SJSA1 (cell line): ENCODE data around the gene MYH10. TPM values are rescaled to one million over a fixed set of nuclear protein-coding genes. Genes with fewer than 3 reads are reported as not detected.
A peak's percentile ranks its signal among the peaks of the same experiment; 100 is the strongest.

Experiments
- DNase-seq, 2 experiments: peaks; one replicate each; pipeline ENCODE4 v3.0.0-alpha.2; 2015 to 2020; ENCODE audit warnings: low spot score in 2 of 2, low read depth in 1 of 2
- H3K27ac ChIP-seq: fragments of 250-450 bp; sonication (Bioruptor Pico); 2 replicates; pipeline ENCODE4 v1.5.1; 2020; ENCODE audit warnings: mild to moderate bottlenecking, moderate library complexity
- H3K27me3 ChIP-seq: fragments of 250-450 bp; sonication (Bioruptor Pico); replicated peaks from 2 replicates; pipeline ENCODE4 v1.5.1; 2020; ENCODE audit warnings: mild to moderate bottlenecking, moderate library complexity
- H3K36me3 ChIP-seq: fragments of 250-450 bp; sonication (Bioruptor Pico); 2 replicates; pipeline ENCODE4 v1.5.1; 2020; ENCODE audit warnings: mild to moderate bottlenecking
- H3K4me1 ChIP-seq: fragments of 250-450 bp; sonication (Bioruptor Pico); replicated peaks from 2 replicates; pipeline ENCODE4 v1.6.1; 2021; ENCODE audit warnings: mild to moderate bottlenecking
- H3K4me3 ChIP-seq: fragments of 250-450 bp; sonication (Bioruptor Pico); 2 replicates; pipeline ENCODE4 v1.5.1; 2020; ENCODE audit warnings: mild to moderate bottlenecking
- H3K9me3 ChIP-seq: fragments of 250-450 bp; sonication (Bioruptor Pico); replicated peaks from 2 replicates; pipeline ENCODE4 v1.5.1; 2020; ENCODE audit warnings: mild to moderate bottlenecking
- total RNA-seq: library from RNA; depleted of rRNA; stranded (reverse); fragments of >200 nt; shearing (Covaris generic); gene quantifications from 2 replicates; pipeline ENCODE4 v1.2.3, GENCODE V29; 2014

The MYH10 gene
- total RNA-seq, 1 experiment from 2014 or later: 122 TPM

DNA sequence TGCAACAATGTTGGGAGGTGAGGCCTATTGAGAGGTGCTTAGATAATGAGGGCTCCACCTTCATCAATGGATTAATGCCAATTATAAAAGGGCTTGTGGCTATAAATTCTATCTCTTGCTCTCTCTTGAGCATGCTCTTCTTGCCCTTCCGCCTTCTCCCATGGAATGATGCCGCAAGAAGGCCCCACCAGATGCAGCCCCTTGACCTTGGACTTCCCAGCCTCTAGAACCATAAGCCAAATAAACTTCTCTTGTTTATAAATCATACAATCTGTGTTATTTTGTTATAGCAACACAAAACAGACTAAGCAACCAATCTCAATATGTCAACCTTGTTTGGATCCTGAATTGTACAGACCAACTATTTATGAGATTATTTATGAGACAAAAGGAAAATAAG lies 20.0 kb downstream of the MYH10 start:
- H3K27ac ChIP-seq: peak overlapping the region; percentile 65
- H3K4me1 ChIP-seq: peaks cover 73% of the 10 kb centered on the region
- no peak for DNase-seq
- no peaks in the 10 kb centered on the region for H3K27me3 ChIP-seq
- H3K4me3 ChIP-seq: no peak overlapping the region
- no peaks in the 10 kb centered on the region for H3K9me3 ChIP-seq
- no peaks in the 10 kb centered on the region for H3K36me3 ChIP-seq

DNA sequence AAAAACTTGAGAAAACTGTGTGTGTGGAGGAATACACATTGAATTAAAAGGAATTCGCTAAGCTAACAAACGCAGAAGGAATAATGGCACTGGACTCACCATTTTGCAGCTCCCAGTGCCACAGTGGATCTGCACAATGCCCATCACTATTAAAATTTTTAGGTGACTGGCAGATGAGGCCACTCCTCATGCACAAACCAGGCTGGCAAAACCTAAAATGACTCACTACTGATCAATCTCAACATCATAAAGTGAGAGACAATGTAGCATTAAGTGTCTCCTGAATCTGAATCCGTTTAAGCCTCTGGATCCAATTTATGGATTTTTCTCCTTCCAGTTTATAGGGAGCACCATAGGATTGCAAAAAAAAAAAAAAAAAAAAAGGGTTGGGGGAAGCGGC lies 20.6 kb downstream of the MYH10 start:
- H3K36me3 ChIP-seq: no peaks in the 10 kb centered on the region
- H3K4me3 ChIP-seq: no peak overlapping the region
- DNase-seq: no peak

GRCh38 chr17:8608001-8608400 lies 22.5 kb downstream of the MYH10 start:
- Histone ChIP-seq H3K27ac (peak overlapping the region; percentile 60), H3K36me3 (no peaks in the 10 kb centered on the region; the same call in 1 of the 2 replicates), H3K27me3 (no peaks in the 10 kb centered on the region), H3K4me1 (peaks cover 55% of the 10 kb centered on the region), H3K9me3 (no peaks in the 10 kb centered on the region), H3K4me3 (no peak overlapping the region)
- DNase-seq: peak in 1 of 2 experiments; percentile 61

More for the DNA sequence above, 20.6 kb downstream of the MYH10 start:
- H3K4me1 ChIP-seq: peaks cover 72% of the 10 kb centered on the region
- no peaks in the 10 kb centered on the region for H3K9me3 ChIP-seq
- H3K27ac ChIP-seq: no peak overlapping the region
- no peaks in the 10 kb centered on the region for H3K27me3 ChIP-seq

- no peak overlapping the region for H3K4me3 ChIP-seq
- no peaks in the 10 kb centered on the region for H3K9me3 ChIP-seq
- no peak for DNase-seq
- H3K27ac ChIP-seq: peak overlapping the region; percentile 3; the same call in 1 of the 2 replicates
- peaks cover 47% of the 10 kb centered on the region for H3K4me1 ChIP-seq
- H3K36me3 ChIP-seq: peaks cover 2% of the 10 kb centered on the region; the same call in 1 of the 2 replicates
- H3K27me3 ChIP-seq: no peaks in the 10 kb centered on the region
Observed at GRCh38 chr17:8606401-8606800, 24.1 kb downstream of the MYH10 start.

GRCh38 chr17:8602679-8603078 lies 27.8 kb downstream of the MYH10 start:
- Histone ChIP-seq H3K27me3 (no peaks in the 10 kb centered on the region), H3K4me1 (peaks cover 23% of the 10 kb centered on the region), H3K36me3 (peaks cover 31% of the 10 kb centered on the region), H3K9me3 (no peaks in the 10 kb centered on the region), H3K4me3 (no peak overlapping the region), H3K27ac (no peak overlapping the region)
- no peak for DNase-seq

DNA sequence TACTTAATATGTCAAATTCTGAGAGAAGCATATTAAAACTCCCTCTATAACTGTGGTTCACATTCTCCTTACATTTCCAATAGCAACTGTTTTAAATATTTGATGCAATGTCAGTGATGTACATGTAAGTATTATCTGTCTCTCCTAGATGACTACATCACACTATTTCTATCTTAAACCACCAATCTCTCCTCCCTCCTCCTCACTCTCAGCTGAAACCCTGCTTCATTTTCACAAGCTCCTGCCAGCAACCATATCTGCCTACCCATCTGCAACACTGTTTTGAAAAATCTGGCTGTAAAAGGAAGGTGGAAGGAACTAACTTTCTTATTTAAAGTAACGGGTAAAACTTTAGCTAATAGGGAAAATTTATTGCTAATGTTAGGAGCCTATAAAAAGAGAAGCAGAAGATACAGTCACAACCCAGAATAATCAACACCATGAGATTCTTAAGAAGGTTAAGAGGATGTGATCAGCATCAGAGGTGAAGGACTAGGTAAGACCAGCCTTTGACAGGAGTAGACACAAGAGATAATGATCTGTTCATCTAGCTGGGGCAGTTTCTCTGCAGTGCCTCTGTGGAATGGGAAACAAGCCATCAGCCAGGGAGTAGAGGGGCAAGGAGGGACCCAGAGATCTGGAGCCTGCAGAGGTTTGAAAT lies 31.0 kb downstream of the MYH10 start:
- no peak overlapping the region for H3K4me3 ChIP-seq
- H3K4me1 ChIP-seq: peaks cover 6% of the 10 kb centered on the region; the same call in 1 of the 2 replicates
- DNase-seq: no peak
- H3K27ac ChIP-seq: no peak overlapping the region
- peaks cover 36% of the 10 kb centered on the region for H3K36me3 ChIP-seq
- H3K9me3 ChIP-seq: no peaks in the 10 kb centered on the region
- no peaks in the 10 kb centered on the region for H3K27me3 ChIP-seq

GRCh38 chr17:8598913-8599312 lies 31.6 kb downstream of the MYH10 start:
- no peak for DNase-seq
- Histone ChIP-seq H3K27me3 (no peaks in the 10 kb centered on the region), H3K4me1 (peaks cover 6% of the 10 kb centered on the region; the same call in 1 of the 2 replicates), H3K4me3 (no peak overlapping the region), H3K27ac (no peak overlapping the region), H3K9me3 (no peaks in the 10 kb centered on the region), H3K36me3 (peaks cover 36% of the 10 kb centered on the region)

GRCh38 chr17:8593830-8594229 lies 36.7 kb downstream of the MYH10 start:
- no peak overlapping the region for H3K4me3 ChIP-seq
- H3K9me3 ChIP-seq: 0 out of 2 replicates have a peak, but pooled peaks cover 3% of the 10 kb centered on the region
- H3K36me3 ChIP-seq: peaks cover 13% of the 10 kb centered on the region
- no peaks in the 10 kb centered on the region for H3K27me3 ChIP-seq
- no peak overlapping the region for H3K27ac ChIP-seq
- DNase-seq: no peak
- no peaks in the 10 kb centered on the region for H3K4me1 ChIP-seq

DNA sequence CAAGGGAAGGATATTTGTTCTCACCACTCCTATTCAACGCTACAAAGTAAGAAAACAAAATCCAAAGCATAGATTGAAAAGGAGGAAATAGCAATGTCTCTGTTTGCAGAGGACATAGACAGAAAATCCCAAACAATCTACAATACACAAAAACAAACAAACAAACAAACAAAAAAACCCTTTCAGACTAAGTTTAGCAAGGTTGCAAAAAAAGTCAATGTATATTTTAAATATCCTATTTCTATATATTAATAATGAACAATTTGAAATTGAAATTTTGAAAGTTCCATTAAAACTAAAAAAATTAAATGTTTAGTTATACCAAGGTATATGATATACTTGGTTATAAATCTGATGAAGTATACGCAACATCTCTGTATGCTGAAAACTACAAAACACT lies 37.2 kb downstream of the MYH10 start:
- no peak for DNase-seq
- no peak overlapping the region for H3K27ac ChIP-seq
- no peaks in the 10 kb centered on the region for H3K4me1 ChIP-seq
- 0 out of 2 replicates have a peak, but pooled peaks cover 3% of the 10 kb centered on the region for H3K9me3 ChIP-seq
- H3K36me3 ChIP-seq: peaks cover 19% of the 10 kb centered on the region
- no peak overlapping the region for H3K4me3 ChIP-seq
- no peaks in the 10 kb centered on the region for H3K27me3 ChIP-seq

GRCh38 chr17:8588877-8589554 lies 41.5 kb downstream of the MYH10 start:
- no peak overlapping the region for H3K4me3 ChIP-seq
- H3K27ac ChIP-seq: no peak overlapping the region
- no peaks in the 10 kb centered on the region for H3K4me1 ChIP-seq
- H3K9me3 ChIP-seq: 0 out of 2 replicates have a peak, but pooled peaks cover 3% of the 10 kb centered on the region
- no peaks in the 10 kb centered on the region for H3K27me3 ChIP-seq
- H3K36me3 ChIP-seq: peaks cover 29% of the 10 kb centered on the region
- no peak for DNase-seq

GRCh38 chr17:8586766-8587165 lies 43.8 kb downstream of the MYH10 start:
- Histone ChIP-seq H3K27me3 (no peaks in the 10 kb centered on the region), H3K36me3 (peaks cover 46% of the 10 kb centered on the region), H3K4me1 (no peaks in the 10 kb centered on the region), H3K9me3 (no peaks in the 10 kb centered on the region), H3K4me3 (no peak overlapping the region), H3K27ac (no peak overlapping the region)
- DNase-seq: no peak

DNA sequence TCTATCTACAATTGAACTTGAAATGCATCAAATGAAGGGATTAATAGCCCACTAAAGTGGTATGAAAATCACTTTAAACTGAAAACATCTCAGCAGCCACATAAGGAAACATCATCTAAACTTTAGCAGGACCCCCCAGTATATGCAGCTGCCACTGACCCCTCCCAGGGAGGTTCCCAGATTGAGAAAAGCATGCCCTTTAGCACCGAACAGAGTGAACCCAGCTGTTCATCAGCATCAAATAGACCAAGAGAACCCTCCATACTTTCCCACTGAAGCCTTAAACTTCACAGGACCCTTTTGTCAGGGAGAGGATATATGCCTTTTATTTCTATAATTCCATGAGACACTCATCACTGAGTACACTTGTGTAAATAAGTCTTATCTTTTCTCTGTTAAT lies 44.6 kb downstream of the MYH10 start:
- peaks cover 46% of the 10 kb centered on the region for H3K36me3 ChIP-seq
- no peak for DNase-seq
- H3K4me3 ChIP-seq: no peak overlapping the region
- no peaks in the 10 kb centered on the region for H3K4me1 ChIP-seq
- no peaks in the 10 kb centered on the region for H3K27me3 ChIP-seq
- H3K9me3 ChIP-seq: no peaks in the 10 kb centered on the region
- no peak overlapping the region for H3K27ac ChIP-seq

DNA sequence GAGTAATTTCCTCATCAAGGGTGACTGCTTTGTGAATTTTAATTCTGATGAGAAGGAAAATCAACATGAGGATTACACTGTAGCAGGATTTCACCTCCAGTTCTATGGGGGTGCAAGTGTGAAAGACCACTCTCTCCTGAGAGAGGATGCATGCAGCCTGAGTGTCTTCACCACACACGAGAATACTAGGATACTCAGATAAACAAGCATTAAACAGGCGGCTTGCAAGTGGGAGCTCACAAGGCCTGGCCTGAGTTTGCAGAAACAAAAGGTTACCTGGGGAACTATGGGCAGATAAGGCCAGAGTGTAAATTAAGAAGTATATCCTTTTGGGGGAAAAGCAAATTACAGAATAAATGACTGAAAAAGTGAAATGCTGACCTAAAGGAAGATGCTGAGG lies 46.6 kb downstream of the MYH10 start:
- H3K4me1 ChIP-seq: no peaks in the 10 kb centered on the region
- H3K4me3 ChIP-seq: no peak overlapping the region
- no peak overlapping the region for H3K27ac ChIP-seq
- H3K36me3 ChIP-seq: peaks cover 44% of the 10 kb centered on the region
- no peaks in the 10 kb centered on the region for H3K27me3 ChIP-seq
- DNase-seq: no peak
- H3K9me3 ChIP-seq: no peaks in the 10 kb centered on the region

DNA sequence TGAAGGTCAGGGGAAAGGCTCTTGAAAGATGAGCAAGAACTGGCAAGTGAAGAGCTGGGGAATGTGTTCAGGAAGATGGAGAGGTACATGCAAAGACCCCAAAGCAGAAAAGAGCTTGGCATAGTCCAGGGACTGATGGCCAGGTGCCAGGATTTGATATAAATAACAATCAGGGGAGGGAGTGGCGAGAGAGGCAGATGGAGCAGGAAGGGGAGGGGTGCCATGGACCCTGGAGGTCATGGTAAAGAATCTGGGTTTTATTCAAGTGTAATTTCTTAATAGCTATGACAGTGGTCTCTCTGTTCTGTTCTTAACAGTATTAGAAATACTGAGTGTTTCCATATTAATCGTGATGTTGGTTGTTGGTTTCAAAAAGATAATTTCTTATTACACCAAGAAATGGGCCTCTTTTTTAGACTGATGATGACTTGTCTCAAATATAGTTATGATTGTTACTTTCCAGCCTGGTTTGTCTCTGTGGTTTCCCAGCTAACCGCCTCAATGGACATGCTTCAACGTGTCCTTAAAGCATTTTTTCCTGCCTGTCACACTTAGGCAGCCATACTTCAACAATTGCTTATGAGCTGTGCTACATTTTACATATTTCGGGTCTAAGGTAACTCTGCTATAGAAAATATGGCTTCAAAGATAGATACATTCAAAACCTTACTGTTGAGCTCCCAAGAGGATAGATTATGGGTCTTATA lies 49.4 kb downstream of the MYH10 start:
- Histone ChIP-seq H3K4me1 (no peaks in the 10 kb centered on the region), H3K27me3 (no peaks in the 10 kb centered on the region), H3K9me3 (no peaks in the 10 kb centered on the region), H3K36me3 (peaks cover 34% of the 10 kb centered on the region), H3K27ac (no peak overlapping the region), H3K4me3 (no peak overlapping the region)
- no peak for DNase-seq
